ACC112 (cell line): ENCODE data around the gene SSX4.
"Not testable (repeated sequence)": the region's sequence is repeated elsewhere in the genome, so short reads cannot be mapped to it uniquely, and the experiment has no call there.

Experiments
- H2AFZ ChIP-seq: fragments of 200-600 bp; sonication (generic); one replicate; pipeline ENCODE4 v1.6.0; 2017; ENCODE audit warnings: antibody characterized with exemption, low read length; ENCODE audit not compliant: unreplicated experiment
- H3K27ac ChIP-seq: fragments of 200-600 bp; sonication (generic); 2 replicates; pipeline ENCODE4 v1.5.1; 2014; ENCODE audit warnings: low read depth, mild to moderate bottlenecking, antibody characterized with exemption, low read length, moderate library complexity
- H3K27me3 ChIP-seq: fragments of 200-600 bp; sonication (generic); 2 replicates; pipeline ENCODE4 v1.6.1; 2014; ENCODE audit warnings: mild to moderate bottlenecking, antibody characterized with exemption, low read length, moderate library complexity, mixed read lengths; ENCODE audit not compliant: insufficient read depth
- H3K36me3 ChIP-seq: fragments of 200-600 bp; sonication (generic); 2 replicates; pipeline ENCODE4 v1.6.1; 2016; ENCODE audit warnings: mild to moderate bottlenecking, antibody characterized with exemption, low read length, moderate library complexity, mixed read lengths; ENCODE audit not compliant: insufficient read depth
- H3K4me1 ChIP-seq: fragments of 200-600 bp; sonication (generic); one replicate; pipeline ENCODE4 v1.6.1; 2016; ENCODE audit warnings: low read length, mixed read lengths; ENCODE audit not compliant: insufficient read depth, unreplicated experiment, control insufficient read depth
- H3K4me3 ChIP-seq: fragments of 200-600 bp; sonication (generic); 2 replicates; pipeline ENCODE4 v1.5.1; 2014; ENCODE audit warnings: mild to moderate bottlenecking, low read depth, low read length
- H3K79me2 ChIP-seq: fragments of 200-600 bp; sonication (generic); one replicate; pipeline ENCODE4 v1.6.0; 2016; ENCODE audit warnings: low read length; ENCODE audit not compliant: control insufficient read depth, unreplicated experiment, insufficient read depth

SSX4 gene

GRCh38 chrX:48383239-48383638 lies at the start of gene SSX4:
SSX4 (plus strand) TSS chrX:48383539; CDS start chrX:48384054, 515 bp downstream.
- H3K79me2 ChIP-seq, H3K4me1 ChIP-seq, H3K27ac ChIP-seq, H3K36me3 ChIP-seq, H3K27me3 ChIP-seq, H2AFZ ChIP-seq, H3K4me3 ChIP-seq: not testable (repeated sequence)

GRCh38 chrX:48346059-48346458 lies 37.3 kb upstream of the SSX4 start:
- H3K27me3 ChIP-seq, H3K27ac ChIP-seq, H3K79me2 ChIP-seq, H3K36me3 ChIP-seq, H3K4me1 ChIP-seq, H3K4me3 ChIP-seq, H2AFZ ChIP-seq: not testable (repeated sequence)

GRCh38 chrX:48356315-48357094 lies 26.8 kb upstream of the SSX4 start, which contains the start of gene SSX3:
SSX3 (minus strand) TSS chrX:48356703; CDS start chrX:48355249, 1,454 bp downstream.
- not testable (repeated sequence) for H3K4me1 ChIP-seq, H3K79me2 ChIP-seq, H3K4me3 ChIP-seq, H3K36me3 ChIP-seq, H2AFZ ChIP-seq, H3K27me3 ChIP-seq, H3K27ac ChIP-seq

GRCh38 chrX:48357681-48358080 lies 25.7 kb upstream of the SSX4 start:
- no peak overlapping the region for H2AFZ ChIP-seq
- no peaks in the 10 kb centered on the region for H3K36me3 ChIP-seq
- H3K4me1 ChIP-seq, result no peaks in the 10 kb centered on the region
- H3K4me3 ChIP-seq, result no peak overlapping the region
- no peak overlapping the region for H3K27ac ChIP-seq
- no peaks in the 10 kb centered on the region for H3K79me2 ChIP-seq
- H3K27me3 ChIP-seq, result no peaks in the 10 kb centered on the region

- H3K27me3 ChIP-seq, H2AFZ ChIP-seq, H3K79me2 ChIP-seq, H3K36me3 ChIP-seq, H3K4me3 ChIP-seq, H3K27ac ChIP-seq, H3K4me1 ChIP-seq: not testable (repeated sequence)
Observed at GRCh38 chrX:48359281-48359680, 24.1 kb upstream of the SSX4 start.

GRCh38 chrX:48367717-48368408 lies 15.5 kb upstream of the SSX4 start:
- not testable (repeated sequence) for H3K27ac ChIP-seq, H3K79me2 ChIP-seq, H2AFZ ChIP-seq, H3K4me1 ChIP-seq, H3K36me3 ChIP-seq, H3K27me3 ChIP-seq, H3K4me3 ChIP-seq

GRCh38 chrX:48370408-48370807 lies 12.9 kb upstream of the SSX4 start:
- H2AFZ ChIP-seq, H3K4me1 ChIP-seq, H3K4me3 ChIP-seq, H3K27me3 ChIP-seq, H3K27ac ChIP-seq, H3K36me3 ChIP-seq, H3K79me2 ChIP-seq: not testable (repeated sequence)

- not testable (repeated sequence) for H3K27ac ChIP-seq, H3K36me3 ChIP-seq, H3K79me2 ChIP-seq, H3K27me3 ChIP-seq, H2AFZ ChIP-seq, H3K4me1 ChIP-seq, H3K4me3 ChIP-seq
Observed at GRCh38 chrX:48396931-48397330, 13.6 kb downstream of the SSX4 start.

- H3K27me3 ChIP-seq, H3K79me2 ChIP-seq, H3K36me3 ChIP-seq, H3K27ac ChIP-seq, H2AFZ ChIP-seq, H3K4me1 ChIP-seq, H3K4me3 ChIP-seq: not testable (repeated sequence)
Observed at GRCh38 chrX:48397825-48398224, 14.5 kb downstream of the SSX4 start.

GRCh38 chrX:48411860-48412259 lies 28.5 kb downstream of the SSX4 start, which contains the start of gene SSX4B:
SSX4B (minus strand) TSS chrX:48411960; CDS start chrX:48411372, 588 bp downstream.
- not testable (repeated sequence) for H3K4me1 ChIP-seq, H3K36me3 ChIP-seq, H3K4me3 ChIP-seq, H2AFZ ChIP-seq, H3K27me3 ChIP-seq, H3K27ac ChIP-seq, H3K79me2 ChIP-seq
